ENCODE measurements around the gene RWDD3. TPM values are rescaled to one million over a fixed set of nuclear protein-coding genes. Genes with fewer than 3 reads are reported as not detected.

The RWDD3 gene
- 20.4 and 23.3 TPM in 2 replicates for total RNA-seq (2013; cell fraction: nucleolus; rRNA removed)
- total RNA-seq (2014; rRNA removed): 9.8 and 11.3 TPM in 2 replicates
- 20.8 and 21.0 TPM in 2 replicates for total RNA-seq (2014; rRNA removed; fragmentation: Illumina TruSeq; extraction: Trizol)
- total RNA-seq (2021): 14.2 and 14.6 TPM in 2 replicates
- 16.6 TPM for polyA plus RNA-seq (2011; ENCODE audit: low read depth)
- polyA plus RNA-seq (2011; rRNA removed): 21.9 and 38.2 TPM in 2 replicates
- polyA plus RNA-seq (2011; cell fraction: cytosol; rRNA removed): 9.1 and 9.4 TPM in 2 replicates
- polyA plus RNA-seq (2011; cell fraction: nucleus; rRNA removed): 15.2 and 18.0 TPM in 2 replicates
- 13.6 and 18.4 TPM in 2 replicates for polyA plus RNA-seq (2012)
- polyA plus RNA-seq (2014; fragmentation: Illumina TruSeq; extraction: Trizol): 14.9 and 22.8 TPM in 2 replicates
- polyA plus RNA-seq (2014; fragmentation: Nextera tagmentation; extraction: Ambion mirVana): 10 to 100 TPM; 41.1 to 42.9 TPM
- polyA plus RNA-seq (2014; rRNA removed): 12.1 and 20.1 TPM in 2 replicates
- polyA plus RNA-seq (2016; fragmentation: Nextera tagmentation; extraction: Ambion mirVana): 10 to 100 TPM; 26.2 to 31.7 TPM
- polyA minus RNA-seq (2011; rRNA and poly(A)+ RNA removed): 7.7 and 9.1 TPM in 2 replicates
- polyA minus RNA-seq (2011; cell fraction: cytosol; rRNA and poly(A)+ RNA removed): 2.3 and 3.3 TPM in 2 replicates
- polyA minus RNA-seq (2011; cell fraction: nucleus; rRNA and poly(A)+ RNA removed): 4.5 and 4.7 TPM in 2 replicates
- percentile 84 among the genes with signal in this experiment for Bru-seq, nascent RNA
- percentile 82 among the genes with signal in this experiment for BruChase-seq, experiment 1, labeled RNA remaining after a 6-hour chase
- BruChase-seq, experiment 2, labeled RNA remaining after a 2-hour chase: percentile 85 among the genes with signal in this experiment
- long read RNA-seq, experiment 1, partial matches to known transcripts: 1 of 12 reads
- long read RNA-seq, experiment 1, other reads (novel, unspliced or antisense): 10 of 12 reads
- long read RNA-seq, experiment 2, transcript RWDD3-202 (4 exons, 1,235 nt): major isoform, 22 of 73 reads
- long read RNA-seq, experiment 2, partial matches to known transcripts: 4 of 73 reads
- long read RNA-seq, experiment 2, other reads (novel, unspliced or antisense): 39 of 73 reads

GRCh38 chr1:95233737-95234500 is at the start of gene RWDD3:
RWDD3 (plus strand) TSS chr1:95234210; CDS start chr1:95234231, 21 bp downstream.
- ATAC-seq (peak; percentile 98), FAIRE-seq (no peak), DNase-seq (ENCODE audit: low read depth, low spot score) (peak; percentile 53)
- Histone ChIP-seq H2AFZ (ENCODE audit: control insufficient read depth, low read depth, low read length) (peak within 1 kb of the TSS; percentile 92), H3K79me2 (ENCODE audit: control insufficient read depth, insufficient read depth, low read length) (peaks cover 6% of the 10 kb centered on the region), H3K9ac (ENCODE audit: control insufficient read depth, insufficient read depth, low read length) (peak within 1 kb of the TSS; percentile 89), H3K27me3 (replicated peaks in 1 of 2; ENCODE audit: control insufficient read depth in 2 of 2, insufficient read depth in 2 of 2, low read length in 1 of 2) (peaks cover 0 to 3% of the 10 kb centered on the region in 2 experiments; a peak in 2 of 4 replicates), H3K4me1 (ENCODE audit: control insufficient read depth, insufficient read depth, low read length) (peaks cover 4% of the 10 kb centered on the region; the same call in 1 of the 2 replicates), H3K9me3 (replicated peaks; ENCODE audit: control insufficient read depth, insufficient read depth, low read length) (no peaks in the 10 kb centered on the region), H3K27ac (ENCODE audit: control insufficient read depth, insufficient read depth) (peak within 1 kb of the TSS; percentile 63), H3K4me2 (ENCODE audit: control insufficient read depth, insufficient read depth) (peak within 1 kb of the TSS; percentile 96), H3K36me3 (ENCODE audit: control insufficient read depth in 2 of 2, insufficient read depth in 2 of 2, low read length in 1 of 2) (no peaks in the 10 kb centered on the region), H4K20me1 (ENCODE audit: control insufficient read depth, insufficient read depth) (no peaks in the 10 kb centered on the region), H3K4me3 (peak within 1 kb of the TSS; percentile 79)
- WGBS (ENCODE audit: insufficient coverage, insufficient replicate concordance, low lambda C conversion rate, missing lambda C conversion rate): under 1% methylated on average over 30 of the region's 71 CpGs
- ChIA-PET SMC1A (ENCODE audit: uncharacterized antibody, unreplicated experiment) (interaction anchor here (0.6 to 2.1 kb wide), 8 partner anchors 10 to 378 kb away, joined by 3 to 14 read pairs (median 4); partner anchors contain the start of gene ALG14), CTCF (interaction anchor here (0.6 to 2.0 kb wide), 15 partner anchors 11 to 721 kb away, joined by 3 to 42 read pairs (median 6); partner anchors contain the start of gene ALG14), RAD21 (ENCODE audit: unreplicated experiment) (interaction anchor here (0.6 to 2.0 kb wide), 12 partner anchors 10 to 402 kb away, joined by 3 to 32 read pairs (median 8); partner anchors contain the start of gene ALG14), POLR2A (interaction anchor here (0.8 to 1.1 kb wide), 4 partner anchors 14 to 210 kb away, joined by 3 to 4 read pairs (median 4); partner anchors contain the start of gene ALG14)
- in situ Hi-C loops (cut with MboI): no loop called here
- intact Hi-C loops (cut with micrococcal nuclease; ENCODE audit: unreplicated experiment): loop anchor here (1.0 to 10.0 kb wide), 4 partner anchors 150 to 819 kb away; partner anchors contain the start of gene ABCD3
- no TSS peak for BruUV-seq (replicated peaks)
- TF ChIP-seq NFXL1 (IDR thresholded peaks at IDR 0.05; ENCODE audit: borderline replicate concordance) (0 out of 2 replicates have a peak, but pooled peaks have one; percentile 44), ZZZ3 (IDR thresholded peaks at IDR 0.05; ENCODE audit: control insufficient read depth, insufficient read length, low read depth) (no peak), NRF1 (conservative IDR thresholded peaks at IDR 0.05; ENCODE audit: low read depth, low read length) (no peak), POLR2AphosphoS2 (IDR thresholded peaks at IDR 0.05; ENCODE audit: low read depth, low read length) (0 out of 2 replicates have a peak, but pooled peaks have one; percentile 51), MAX (IDR thresholded peaks at IDR 0.05; ENCODE audit: low read depth, low read length) (no peak), REST (IDR thresholded peaks at IDR 0.05; ENCODE audit: low read depth, low read length) (no peak), KAT2A (conservative IDR thresholded peaks at IDR 0.05; ENCODE audit: control insufficient read depth, low read depth, low read length) (no peak), ASH2L (IDR thresholded peaks at IDR 0.05; ENCODE audit: borderline replicate concordance, low read depth) (no peak), NKRF (conservative IDR thresholded peaks at IDR 0.05) (peak; percentile 88)
